GM21515 (cell line): Measurements from ENCODE around the gene TSC2.
"Not testable (repeated sequence)": the region's sequence is repeated elsewhere in the genome, so short reads cannot be mapped to it uniquely, and the experiment has no call there.

Experiments used
- ATAC-seq: cut with Tn5 transposase; IDR thresholded peaks from one replicate; pipeline ENCODE4 v1.9.1; 2021; ENCODE audit not compliant: unreplicated experiment

TSC2 gene

GRCh38 chr16:2117960-2118722 is 70.4 kb downstream of the TSC2 start:
- ATAC-seq: not testable (repeated sequence)

GRCh38 chr16:2121325-2121724 is 73.5 kb downstream of the TSC2 start:
- not testable (repeated sequence) for ATAC-seq

GRCh38 chr16:2121853-2122252 is 74.1 kb downstream of the TSC2 start:
- no peak for ATAC-seq

GRCh38 chr16:2122429-2122828 is 74.6 kb downstream of the TSC2 start:
- no peak for ATAC-seq

GRCh38 chr16:2122934-2123683 is 75.3 kb downstream of the TSC2 start:
- not testable (repeated sequence) for ATAC-seq

- not testable (repeated sequence) for ATAC-seq
These were observed 76.1 kb downstream of the TSC2 start for GRCh38 chr16:2123706-2124376.

- not testable (repeated sequence) for ATAC-seq
These were observed 76.5 kb downstream of the TSC2 start for GRCh38 chr16:2124377-2124693.

DNA sequence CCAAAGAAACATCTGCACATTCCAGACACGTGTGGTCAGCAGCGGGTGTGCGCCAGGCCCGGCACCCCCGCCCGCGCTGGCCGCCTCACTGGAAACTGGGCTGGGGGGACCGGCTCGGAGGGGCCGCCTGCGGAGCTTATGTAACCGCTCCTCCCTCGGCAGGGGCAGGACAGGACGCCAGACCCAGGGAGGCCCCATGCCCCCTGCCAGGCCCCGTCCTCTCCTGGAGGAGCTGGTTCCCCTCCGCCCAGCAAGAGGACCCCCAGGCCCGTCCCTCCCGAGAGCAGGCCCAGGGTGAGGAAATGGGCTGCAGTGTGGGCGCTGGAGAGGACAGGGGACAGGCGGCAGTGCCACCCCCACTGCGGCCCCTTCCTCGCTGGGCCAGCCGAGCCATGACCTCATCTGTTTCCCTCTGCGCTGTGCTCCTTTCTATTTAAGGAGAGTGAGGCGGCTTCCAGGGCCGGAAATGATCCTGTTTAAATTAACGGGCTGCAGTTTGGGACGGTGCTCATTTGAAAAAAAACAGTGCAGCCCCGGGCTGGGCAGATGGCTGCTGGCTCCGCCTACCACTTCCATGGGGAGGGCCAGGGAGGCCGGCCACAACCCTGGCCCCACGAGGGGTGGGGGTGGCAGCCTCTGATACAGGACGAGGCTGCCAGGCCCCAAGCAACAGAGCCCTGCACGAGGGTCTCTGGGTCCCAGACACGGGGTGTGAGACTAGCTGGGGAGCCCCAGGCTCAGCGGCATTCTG is 77.1 kb downstream of the TSC2 start:
- not testable (repeated sequence) for ATAC-seq

DNA sequence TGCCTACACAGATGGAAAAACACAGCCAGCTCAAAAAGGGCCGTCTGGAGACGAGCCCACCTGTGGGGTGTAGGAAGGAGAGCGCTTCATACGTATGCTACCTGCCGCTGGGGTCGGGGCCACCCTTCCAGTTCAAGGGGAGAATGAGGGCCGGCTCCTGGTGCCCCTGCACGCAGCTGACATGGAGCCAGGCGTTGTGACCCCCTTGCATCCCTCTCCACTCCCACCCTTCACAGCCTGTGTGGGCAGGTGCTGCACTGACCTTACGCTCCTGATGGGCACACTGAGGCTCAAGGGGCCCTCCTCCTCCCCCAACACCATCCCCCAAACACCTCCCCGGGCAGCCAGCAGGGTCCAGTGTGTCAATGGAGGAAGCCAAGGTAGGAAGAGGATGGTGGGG is 77.8 kb downstream of the TSC2 start:
- ATAC-seq: not testable (repeated sequence)

DNA sequence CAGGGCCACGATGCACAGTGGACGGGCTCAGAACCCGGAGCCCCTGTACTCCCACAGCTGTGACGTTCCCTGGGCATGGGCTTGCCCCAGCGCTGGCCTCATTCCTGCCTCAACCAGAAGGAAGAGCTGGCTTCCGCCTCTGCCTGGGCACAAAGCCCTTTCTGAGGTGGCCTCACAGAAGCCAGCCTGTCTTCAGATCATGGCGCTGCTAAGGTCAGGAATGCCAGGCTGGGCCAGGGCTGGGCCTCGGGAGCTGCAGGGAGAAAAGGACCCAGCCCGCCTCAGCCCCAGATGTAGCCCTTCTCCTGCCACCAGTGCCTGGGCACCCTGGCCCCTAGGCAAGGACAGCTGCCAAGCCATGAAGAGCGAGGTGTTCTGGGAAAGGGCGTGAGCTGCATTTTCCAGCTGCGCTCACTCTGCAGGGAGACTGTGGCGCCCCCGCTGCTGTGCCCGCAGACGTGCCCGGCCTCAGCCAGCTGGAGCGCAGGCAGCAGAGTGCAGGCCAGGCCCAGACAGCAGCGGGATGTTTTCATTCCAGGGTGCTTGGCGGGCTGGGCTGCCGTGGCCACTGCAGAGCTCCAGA is 78.5 kb downstream of the TSC2 start:
- not testable (repeated sequence) for ATAC-seq

DNA sequence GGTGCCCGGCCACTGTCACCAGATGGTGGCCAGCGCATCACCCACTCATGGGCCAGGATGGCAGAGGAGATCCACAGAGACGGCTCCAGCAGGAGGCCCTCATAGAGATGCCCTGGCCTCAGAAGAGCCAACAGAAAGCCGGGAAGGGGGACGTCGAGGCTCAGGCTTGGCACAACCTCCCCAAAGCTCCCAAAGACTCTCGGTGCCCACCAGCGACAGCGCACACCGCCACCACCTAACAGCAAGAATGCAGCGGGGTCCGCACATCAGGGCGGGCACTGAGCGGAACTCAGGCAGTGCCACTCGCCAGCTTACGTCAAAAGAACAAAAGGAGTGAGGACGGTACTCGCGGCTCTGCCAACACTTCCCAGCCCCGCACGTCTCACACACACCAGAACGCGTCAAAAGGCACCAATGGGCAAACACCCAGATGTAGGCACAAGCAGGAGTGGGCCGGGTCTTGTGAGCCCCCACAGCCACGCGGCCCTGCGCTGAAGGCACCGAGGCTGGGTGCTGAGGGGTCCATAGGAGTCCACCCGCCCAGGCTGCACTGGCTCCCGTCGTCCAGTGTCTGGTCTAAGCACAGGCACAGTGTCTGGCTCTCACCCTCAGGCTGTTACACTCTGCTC is 79.3 kb downstream of the TSC2 start:
- not testable (repeated sequence) for ATAC-seq

GRCh38 chr16:2127630-2128280 is 80.0 kb downstream of the TSC2 start:
- ATAC-seq: not testable (repeated sequence)

- not testable (repeated sequence) for ATAC-seq
These were observed 81.5 kb downstream of the TSC2 start for GRCh38 chr16:2129251-2129650.

- not testable (repeated sequence) for ATAC-seq
These were observed 82.2 kb downstream of the TSC2 start for GRCh38 chr16:2129890-2130447.

GRCh38 chr16:2133797-2134196 is 86.0 kb downstream of the TSC2 start:
- ATAC-seq: not testable (repeated sequence)

DNA sequence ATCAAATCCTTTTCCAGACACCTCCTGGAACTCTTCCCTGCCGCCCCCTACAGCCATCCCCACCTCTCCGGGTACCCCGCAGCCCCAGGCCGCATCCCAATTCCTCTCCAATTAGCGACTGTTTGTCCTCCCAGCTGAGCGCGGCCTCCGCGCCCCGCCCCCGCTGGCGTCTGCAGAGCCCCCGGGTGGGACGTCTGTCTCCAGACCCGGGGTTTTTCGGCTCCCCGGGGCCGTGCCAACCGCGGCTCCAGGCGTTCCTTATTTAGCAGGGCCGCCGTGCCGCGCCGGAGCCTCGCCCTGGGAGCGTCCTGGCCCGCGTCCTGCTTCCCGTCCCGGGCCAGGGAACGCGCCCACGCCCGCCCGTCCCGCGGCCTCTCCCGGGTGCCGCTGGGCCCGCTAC is 87.3 kb downstream of the TSC2 start:
- ATAC-seq: not testable (repeated sequence)

DNA sequence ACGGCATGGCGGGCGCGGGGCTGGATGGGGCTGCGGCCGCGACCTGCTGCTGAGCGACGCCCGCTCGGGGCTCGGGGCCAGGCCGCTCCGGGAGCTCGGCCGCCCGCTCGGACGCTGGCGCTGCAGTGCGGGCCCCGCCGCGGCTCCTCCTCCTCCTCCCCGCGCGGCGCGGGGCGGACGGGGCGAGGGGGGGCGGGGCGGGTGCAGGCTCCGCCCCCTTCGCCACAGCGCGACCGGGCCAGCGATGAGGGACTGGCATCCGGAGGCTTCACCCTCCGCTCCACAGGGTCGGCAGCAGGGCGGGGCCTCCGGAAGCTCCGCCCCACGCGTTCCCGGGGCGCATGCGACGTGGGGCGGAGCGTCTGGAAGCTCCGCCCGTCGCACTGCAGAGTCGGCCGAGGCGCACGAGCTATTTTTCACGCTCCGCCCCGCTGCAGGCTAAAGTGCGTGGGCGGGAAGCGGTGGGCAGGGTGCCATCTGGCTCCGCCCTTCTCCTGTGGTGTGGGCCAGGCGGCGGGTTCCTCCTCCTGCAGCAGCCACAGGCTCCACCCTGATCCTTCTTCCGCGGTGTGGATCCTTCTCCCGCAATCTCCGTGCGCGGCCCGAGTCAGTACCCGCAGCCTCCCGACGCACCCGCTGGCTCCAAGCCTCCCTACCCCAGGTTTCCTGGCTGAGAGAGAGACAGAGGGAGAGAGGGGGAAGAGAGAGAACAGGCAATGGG is 88.1 kb downstream of the TSC2 start, which contains the start of gene PKD1:
Gene PKD1, minus strand, starts transcription at position 129 of the 721 bp plus-strand sequence. CDS start 209 bp downstream, outside the sequence.
- not testable (repeated sequence) for ATAC-seq
